SK-N-SH treated with all-trans-retinoic acid at 6 μM for 48 hours (cell line): ENCODE data around the gene SAT1.

Experiments used
- ARNTL ChIP-seq: fragments of 450-650 bp; formaldehyde crosslinking; IDR thresholded peaks from 2 replicates; pipeline ENCODE4 v1.5.0; 2020; ENCODE audit warnings: low read depth, mild to moderate bottlenecking, moderate library complexity, borderline replicate concordance
- BACH2 ChIP-seq: fragments of 250-450 bp; sonication (Bioruptor Pico); IDR thresholded peaks from 2 replicates; pipeline ENCODE4 v1.9.0; 2021; ENCODE audit warnings: mild to moderate bottlenecking, borderline replicate concordance
- CSDC2 ChIP-seq: fragments of 250-450 bp; sonication (Bioruptor Pico); IDR thresholded peaks from 2 replicates; pipeline ENCODE4 v1.5.0; 2020; ENCODE audit warnings: mild to moderate bottlenecking, moderate library complexity

DNA sequence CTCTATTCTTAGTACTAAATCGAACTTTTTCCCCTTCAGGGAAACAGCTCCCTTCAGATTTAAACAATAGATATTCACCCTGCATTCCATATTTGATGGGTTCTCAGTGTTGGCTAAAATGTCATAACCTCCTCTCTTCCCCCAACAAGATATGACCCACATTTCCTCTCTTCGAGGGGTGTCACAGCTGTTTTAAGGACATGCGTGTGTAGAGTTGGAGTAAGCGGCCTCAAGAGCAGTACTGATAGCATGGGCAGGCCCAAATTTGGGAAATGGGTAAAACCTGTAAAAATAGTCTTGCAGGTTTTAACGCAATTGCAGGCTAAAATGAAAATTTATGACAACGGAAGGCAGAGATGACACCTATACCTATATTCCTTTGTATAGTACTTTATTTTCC, 28.7 kb downstream of the SAT1 start:
- TF ChIP-seq BACH2 (CRISPR knock-in tag) (no peak), ARNTL (CRISPR knock-in tag) (no peak), CSDC2 (CRISPR knock-in tag) (no peak)
